Measurements from ENCODE around the gene CEP250. TPM values are rescaled to one million over a fixed set of nuclear protein-coding genes. Genes with fewer than 3 reads are reported as not detected.
A peak's percentile ranks its signal among the peaks of the same experiment; 100 is the strongest.

Gene CEP250
- total RNA-seq, 1 experiment from 2014 or later, result 52.5 TPM

DNA sequence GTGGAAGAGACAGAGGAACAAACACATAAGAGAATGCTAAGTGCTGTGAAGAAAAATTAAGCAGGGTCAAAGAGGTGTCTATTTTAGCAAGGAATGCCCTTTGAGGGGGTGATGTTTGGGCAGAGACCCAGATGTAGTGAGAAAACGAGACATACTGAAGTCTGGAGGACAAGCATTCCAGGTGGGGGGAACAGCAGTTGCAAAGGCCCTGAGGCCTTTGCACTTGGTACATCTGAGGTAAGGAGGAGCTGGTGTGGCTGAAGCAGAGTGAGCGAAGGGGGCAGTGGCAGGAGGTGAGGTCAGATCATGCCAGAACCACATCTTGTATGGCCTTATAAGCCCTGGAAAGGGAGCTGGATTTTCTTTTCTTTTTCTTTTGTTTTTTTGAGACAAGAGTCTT lies 11.2 kb upstream of the CEP250 start:
- H3K4me1 ChIP-seq (ENCODE audit: insufficient read depth, low read length), result no peaks in the 10 kb centered on the region; the same call in 1 of the 2 replicates
- ChIA-PET CTCF (no interaction called here), POLR2A (ENCODE audit: unreplicated experiment) (no interaction called here)
- DNase-seq, result no peak
- no peaks in the 10 kb centered on the region for H3K9me2 ChIP-seq (replicated peaks; ENCODE audit: low read length)
- no peak overlapping the region for H3K4me2 ChIP-seq (ENCODE audit: low read length)
- H3K27ac ChIP-seq (ENCODE audit: low read length), result no peak overlapping the region
- no peak for ATAC-seq
- H3F3A ChIP-seq (ENCODE audit: low read length, unreplicated experiment), result no peaks in the 10 kb centered on the region
- no peak overlapping the region for H2AFZ ChIP-seq (ENCODE audit: low read length)
- no peak overlapping the region for H3K4me3 ChIP-seq (ENCODE audit: low read length)
- no peaks in the 10 kb centered on the region for H3K27me3 ChIP-seq (ENCODE audit: low read length)
- H3K9me3 ChIP-seq (ENCODE audit: low read length), result no peaks in the 10 kb centered on the region
- no peak overlapping the region for H3K9ac ChIP-seq (ENCODE audit: low read length)
- no peaks in the 10 kb centered on the region for H3K36me3 ChIP-seq (ENCODE audit: low read depth, low read length)
- no peaks in the 10 kb centered on the region for H4K20me1 ChIP-seq (ENCODE audit: low read length)
- intact Hi-C loops (cut with micrococcal nuclease), result no loop called here
- no TSS peak for BruUV-seq (replicated peaks)
- no peaks in the 10 kb centered on the region for H3K79me2 ChIP-seq (ENCODE audit: low read length)
- TF ChIP-seq CTCF (conservative IDR thresholded peaks at IDR 0.05; ENCODE audit: low read depth, low read length) (no peak), EZH2phosphoT487 (IDR thresholded peaks at IDR 0.05; ENCODE audit: borderline replicate concordance, low read length) (no peak), EZH2 (IDR thresholded peaks at IDR 0.05; ENCODE audit: low read length, unreplicated experiment) (no peak)

DNA sequence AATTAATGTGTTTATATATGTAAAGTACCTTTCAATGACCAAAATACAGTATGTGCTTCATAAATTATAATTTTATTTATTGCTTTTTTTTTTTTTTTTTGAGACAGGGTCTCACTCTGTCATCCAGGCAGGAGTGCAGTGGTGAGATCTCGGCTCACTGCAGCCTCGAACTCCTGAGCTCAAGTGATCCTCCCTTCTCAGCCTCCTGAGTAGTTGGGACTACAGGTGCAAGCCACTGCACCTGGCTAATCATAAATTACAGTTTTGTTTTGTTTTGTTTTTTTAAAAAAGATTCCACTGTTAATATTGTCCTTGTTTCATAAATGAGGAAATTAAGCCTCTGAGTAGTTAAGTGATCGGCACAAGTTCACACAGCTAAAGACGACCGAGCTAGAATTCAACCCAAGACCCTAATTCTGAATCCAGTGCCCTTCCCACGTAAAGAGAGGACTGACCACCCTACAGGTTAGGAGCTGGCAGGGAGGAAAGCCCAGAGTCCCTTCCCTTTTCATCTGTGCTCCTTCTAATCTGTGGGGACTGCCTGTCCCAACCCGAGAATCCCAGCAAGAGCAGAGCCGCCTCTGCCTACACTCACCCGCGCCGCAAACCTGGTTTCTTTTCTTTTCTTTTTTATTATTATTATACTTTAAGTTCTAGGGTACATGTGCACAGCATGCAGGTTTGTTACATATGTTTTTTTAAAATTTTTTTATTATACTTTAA lies 8.9 kb upstream of the CEP250 start:
- BruUV-seq (replicated peaks), result no TSS peak

More for the DNA sequence above, 8.9 kb upstream of the CEP250 start:
- POLR2A ChIA-PET (ENCODE audit: unreplicated experiment), result interaction anchor here (0.6 kb wide), 1 partner anchor 10 kb away, joined by 31 read pairs; no protein-coding TSS in a partner anchor
- Histone ChIP-seq H4K20me1 (ENCODE audit: low read length) (no peaks in the 10 kb centered on the region), H3K36me3 (ENCODE audit: low read depth, low read length) (no peaks in the 10 kb centered on the region), H3K4me1 (ENCODE audit: insufficient read depth, low read length) (no peaks in the 10 kb centered on the region; the same call in 1 of the 2 replicates), H3K27me3 (ENCODE audit: low read length) (no peaks in the 10 kb centered on the region), H3F3A (ENCODE audit: low read length, unreplicated experiment) (no peaks in the 10 kb centered on the region), H3K9ac (ENCODE audit: low read length) (peak overlapping the region; percentile 39; the same call in 1 of the 2 replicates), H3K9me2 (replicated peaks; ENCODE audit: low read length) (no peaks in the 10 kb centered on the region), H3K79me2 (ENCODE audit: low read length) (no peaks in the 10 kb centered on the region), H3K4me3 (ENCODE audit: low read length) (peak overlapping the region; percentile 62; the same call in 1 of the 2 replicates), H3K9me3 (ENCODE audit: low read length) (no peaks in the 10 kb centered on the region), H3K27ac (ENCODE audit: low read length) (no peak overlapping the region), H2AFZ (ENCODE audit: low read length) (peak overlapping the region; percentile 74), H3K4me2 (ENCODE audit: low read length) (peak overlapping the region; percentile 81)
- ATAC-seq (peak; percentile 51), DNase-seq (no peak)
- intact Hi-C loops (cut with micrococcal nuclease), result loop anchor here (2.0 to 5.0 kb wide), 3 partner anchors 89 to 299 kb away; partner anchors contain the start of gene EDEM2
- TF ChIP-seq EZH2 (IDR thresholded peaks at IDR 0.05; ENCODE audit: low read length, unreplicated experiment) (no peak), CTCF (conservative IDR thresholded peaks at IDR 0.05; ENCODE audit: low read depth, low read length) (no peak), EZH2phosphoT487 (IDR thresholded peaks at IDR 0.05; ENCODE audit: borderline replicate concordance, low read length) (no peak)
- CTCF ChIA-PET, result interaction anchor here (0.5 to 0.7 kb wide), 4 partner anchors 8 to 144 kb away, joined by 3 to 14 read pairs (median 4); no protein-coding TSS in a partner anchor
